HG03108 (cell line): ENCODE results near the gene CELF4.

Source experiments
- ATAC-seq: cut with Tn5 transposase; IDR thresholded peaks from one replicate; pipeline ENCODE4 v1.9.1; 2021; ENCODE audit warnings: moderate library complexity; ENCODE audit not compliant: unreplicated experiment

Gene CELF4

DNA sequence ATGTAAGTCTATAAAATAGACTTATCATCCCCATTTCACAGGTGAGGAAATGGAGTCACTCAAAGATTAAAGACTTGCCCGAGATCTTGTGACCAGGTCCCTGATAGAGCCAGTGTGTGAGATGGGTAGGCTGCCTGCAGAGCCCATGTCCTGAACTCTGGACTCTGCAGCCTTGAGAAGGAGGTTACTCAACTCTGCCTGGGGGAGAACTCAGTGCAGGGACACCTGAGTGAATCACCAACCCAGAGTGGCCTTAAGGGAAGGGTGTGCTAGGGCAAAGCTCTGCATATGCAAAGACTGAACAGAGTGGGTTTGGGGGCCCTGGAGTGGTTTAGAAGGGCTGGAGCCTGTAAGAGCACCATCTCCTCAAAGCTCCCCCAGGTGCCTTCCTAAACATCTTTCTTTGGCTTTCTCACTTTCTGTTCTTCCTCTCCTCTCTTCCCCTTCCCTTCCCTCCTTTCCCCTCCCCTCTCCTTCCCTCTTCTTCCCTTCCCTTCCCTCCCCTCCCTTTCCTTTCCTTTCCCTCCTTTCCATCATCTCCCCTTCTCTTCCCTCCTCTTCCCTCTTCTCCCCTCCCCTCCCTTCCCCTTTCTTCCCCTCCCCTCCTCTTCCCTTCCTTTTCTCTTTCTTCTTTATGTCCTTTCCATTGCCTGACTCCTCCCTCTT is 67.6 kb downstream of the CELF4 start:
- no peak for ATAC-seq

DNA sequence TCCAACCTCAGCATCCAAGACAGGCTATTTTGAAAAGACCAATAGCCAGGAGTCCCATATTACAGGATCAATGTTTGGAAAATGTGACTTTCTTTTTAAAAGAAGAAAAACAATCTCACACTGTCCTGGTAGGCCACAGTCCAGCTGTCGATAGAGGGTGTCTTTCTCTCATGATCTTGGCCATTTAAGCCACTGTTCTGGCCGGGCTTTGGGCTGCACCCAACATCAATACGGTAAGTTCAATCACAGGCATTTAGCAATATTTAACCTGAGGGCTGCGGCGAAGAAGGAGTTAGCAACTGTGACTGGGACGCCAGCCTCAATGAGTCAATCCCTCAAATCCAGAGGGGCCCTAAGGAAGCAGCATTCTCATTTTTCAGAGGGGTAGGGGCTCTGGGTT is 69.0 kb downstream of the CELF4 start:
- no peak for ATAC-seq

DNA sequence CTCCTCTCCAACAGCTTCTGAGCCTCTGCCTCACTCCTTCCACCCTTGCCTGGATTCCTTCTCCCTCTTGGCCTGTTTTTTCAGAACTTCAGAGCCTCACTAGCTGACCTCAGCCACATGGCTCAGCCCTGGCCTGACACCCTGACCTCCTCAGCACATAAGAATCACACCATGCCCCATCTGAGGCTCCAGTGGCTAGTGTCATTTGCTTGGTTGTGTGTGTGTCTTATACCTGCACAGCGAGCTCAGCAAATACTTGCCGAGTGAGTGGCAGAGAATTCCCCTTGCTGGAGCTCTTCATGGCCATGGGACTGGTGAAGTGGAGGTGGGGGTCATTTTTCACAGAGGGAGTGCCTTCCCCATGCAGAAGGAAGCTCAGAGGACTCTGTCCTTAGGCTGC is 70.2 kb downstream of the CELF4 start:
- ATAC-seq: no peak

DNA sequence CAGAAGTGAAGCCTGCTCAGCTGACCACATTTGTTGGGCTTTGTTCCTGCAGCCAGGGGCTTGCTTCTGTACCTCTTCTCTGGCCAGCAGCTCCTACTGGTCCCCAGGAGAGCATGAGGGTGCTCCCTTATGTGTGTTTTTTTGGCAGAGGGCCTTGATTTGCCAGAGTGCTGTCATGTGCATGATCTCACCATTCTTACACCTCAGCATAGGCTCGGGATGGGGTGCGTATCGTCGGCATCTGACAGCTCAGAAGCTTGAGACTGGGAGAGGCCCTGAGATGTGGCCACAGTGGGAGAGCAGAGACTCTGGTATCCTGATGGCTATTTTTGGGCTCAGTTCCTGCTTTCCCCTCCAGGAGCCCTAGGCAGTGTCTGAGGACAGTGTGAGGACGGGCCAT is 71.2 kb downstream of the CELF4 start:
- ATAC-seq: no peak

DNA sequence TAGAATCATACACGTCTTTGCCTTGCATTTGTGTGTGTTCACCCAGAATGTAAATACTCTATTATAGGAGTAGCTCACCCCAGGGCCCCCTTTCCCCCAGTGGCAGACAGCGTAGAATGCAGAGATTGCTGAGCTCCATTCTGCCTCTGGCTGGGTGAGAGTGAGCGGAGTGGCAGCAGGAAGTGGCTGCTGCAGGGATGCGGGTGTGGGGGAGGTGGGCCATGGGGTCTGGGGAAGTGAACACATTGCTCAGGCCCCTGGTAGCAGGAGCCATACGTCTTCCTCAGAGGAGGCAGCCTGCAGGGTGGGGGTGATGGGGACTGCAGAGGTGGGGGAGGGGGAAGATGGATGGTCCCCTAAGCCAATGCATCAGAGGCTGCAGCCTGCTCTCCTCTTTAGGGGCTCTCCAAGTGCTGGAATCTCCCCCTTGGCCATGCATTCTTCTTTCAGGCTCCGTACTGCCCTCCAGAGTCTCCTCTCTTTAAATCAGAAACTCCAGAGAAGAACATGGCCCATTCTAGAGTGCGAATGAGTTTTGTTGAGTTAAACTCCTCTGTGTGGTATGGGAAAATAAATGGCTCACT is 72.2 kb downstream of the CELF4 start:
- no peak for ATAC-seq

DNA sequence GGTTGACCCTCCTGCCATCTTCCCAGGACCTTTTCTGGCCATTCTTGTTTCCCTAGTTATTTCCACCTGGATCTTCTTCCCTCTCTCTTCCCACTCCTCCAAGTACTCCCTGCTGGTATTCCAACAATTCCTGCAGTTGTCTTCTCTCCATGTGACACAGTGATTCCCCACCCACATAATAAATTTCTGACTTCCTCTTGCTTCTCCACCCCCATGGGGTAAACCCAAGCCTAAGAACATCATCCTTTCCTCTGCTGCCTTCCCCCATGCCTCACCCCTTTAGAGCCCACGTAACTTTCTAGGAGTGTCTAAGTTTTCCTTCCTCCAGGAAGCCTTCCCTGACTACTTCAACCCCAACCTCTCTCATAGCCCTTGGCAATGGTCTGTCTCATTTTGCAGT is 72.6 kb downstream of the CELF4 start:
- no peak for ATAC-seq

DNA sequence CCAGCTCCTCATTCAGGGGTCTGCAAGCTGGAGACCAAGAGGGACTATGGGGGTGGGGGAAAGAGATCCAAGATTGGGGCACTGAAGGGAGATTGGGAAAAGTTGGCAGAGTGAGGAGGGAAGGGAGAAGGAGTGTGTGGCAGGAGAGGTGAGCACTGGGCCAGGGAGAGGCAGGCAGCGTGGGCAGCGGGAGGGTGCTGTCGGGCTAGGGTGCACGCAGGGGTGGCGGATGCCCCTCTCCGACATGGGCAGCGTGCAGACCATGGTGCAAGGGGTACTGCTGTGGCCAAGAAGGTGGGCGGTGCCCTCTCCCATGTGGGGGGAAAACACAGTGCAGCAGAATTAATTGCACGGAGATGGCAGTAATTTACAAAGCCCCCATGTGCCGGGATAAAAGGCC is 74.1 kb downstream of the CELF4 start:
- ATAC-seq: no peak

DNA sequence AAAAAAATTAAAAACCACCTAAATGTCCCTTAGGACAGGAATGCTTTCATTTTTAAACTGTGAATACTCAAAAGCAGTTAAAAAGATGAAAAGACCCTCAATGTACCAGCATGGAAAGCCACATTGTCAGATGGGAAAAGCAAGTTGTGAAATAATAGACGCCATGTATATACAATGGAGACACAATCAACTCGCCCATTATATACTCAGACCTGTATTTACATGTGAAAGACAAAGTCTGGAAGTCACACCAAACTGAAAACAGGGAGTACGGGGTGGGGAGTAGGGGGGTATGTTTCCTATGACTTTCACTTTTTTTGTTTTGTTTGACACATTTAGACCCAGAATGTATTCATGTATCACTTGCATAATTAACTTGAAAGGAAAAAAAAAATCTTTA is 75.6 kb downstream of the CELF4 start:
- no peak for ATAC-seq

DNA sequence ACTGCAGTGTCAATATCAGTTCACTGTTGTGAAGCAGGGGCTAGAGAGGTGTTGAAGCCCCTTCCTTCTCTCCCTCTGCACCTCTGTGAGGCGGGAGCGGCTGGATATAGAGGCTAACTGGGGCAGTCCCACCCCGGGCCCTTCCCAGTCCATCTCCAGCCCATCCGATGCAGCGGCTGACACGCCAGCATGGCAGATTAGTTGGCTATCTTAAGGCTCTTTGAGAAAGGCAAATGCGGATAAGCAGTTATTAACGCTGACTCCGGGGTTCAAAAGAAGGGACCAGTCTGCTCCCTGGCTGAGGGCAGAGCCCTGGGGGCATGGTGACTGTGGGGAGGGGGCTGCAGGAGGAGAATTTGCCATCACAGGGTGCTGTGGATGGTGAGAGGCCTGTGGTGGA is 76.6 kb downstream of the CELF4 start:
- no peak for ATAC-seq

DNA sequence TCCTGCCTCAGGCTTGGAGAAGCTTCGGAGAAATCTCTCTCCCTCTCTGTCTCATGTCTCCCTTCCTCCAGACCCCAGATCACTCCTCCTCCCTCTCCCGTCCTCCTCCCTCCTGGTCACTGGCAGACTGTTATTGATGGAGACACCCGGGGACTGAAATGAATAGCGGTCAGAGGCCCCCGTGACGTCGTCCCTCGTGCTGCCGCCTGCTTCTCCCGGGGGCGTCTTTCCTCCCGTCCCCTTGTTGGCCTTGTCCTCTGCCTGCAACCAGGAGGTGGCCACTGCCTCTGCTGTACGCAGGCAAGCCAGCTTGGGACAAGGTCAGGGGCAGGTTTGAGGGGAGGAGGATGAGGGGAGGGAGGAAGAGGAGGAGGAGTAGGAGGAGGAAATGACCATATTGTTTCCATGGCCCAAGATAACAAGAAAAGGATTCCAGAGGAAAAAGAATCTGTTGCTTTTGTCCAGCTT is 78.2 kb downstream of the CELF4 start:
- no peak for ATAC-seq

DNA sequence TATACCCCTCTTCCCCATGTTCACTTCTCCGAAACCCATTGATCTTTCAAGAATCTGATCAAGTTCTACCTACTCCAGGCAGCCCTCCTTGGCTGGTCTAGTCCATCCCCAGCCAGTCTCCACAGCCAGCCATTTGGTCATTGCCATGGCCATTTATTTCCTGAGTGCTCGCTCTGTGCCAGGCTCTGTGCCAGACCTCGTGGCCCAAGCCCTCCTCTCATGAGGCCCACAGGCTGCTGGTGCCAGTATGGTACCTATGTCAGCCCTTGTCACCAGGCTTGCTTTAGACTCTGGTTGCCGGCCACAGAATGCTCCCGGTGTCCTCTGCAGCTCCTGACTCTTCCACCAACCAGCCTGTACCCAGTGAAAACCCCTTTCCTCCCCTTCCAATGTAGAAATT is 78.8 kb downstream of the CELF4 start:
- ATAC-seq: no peak

DNA sequence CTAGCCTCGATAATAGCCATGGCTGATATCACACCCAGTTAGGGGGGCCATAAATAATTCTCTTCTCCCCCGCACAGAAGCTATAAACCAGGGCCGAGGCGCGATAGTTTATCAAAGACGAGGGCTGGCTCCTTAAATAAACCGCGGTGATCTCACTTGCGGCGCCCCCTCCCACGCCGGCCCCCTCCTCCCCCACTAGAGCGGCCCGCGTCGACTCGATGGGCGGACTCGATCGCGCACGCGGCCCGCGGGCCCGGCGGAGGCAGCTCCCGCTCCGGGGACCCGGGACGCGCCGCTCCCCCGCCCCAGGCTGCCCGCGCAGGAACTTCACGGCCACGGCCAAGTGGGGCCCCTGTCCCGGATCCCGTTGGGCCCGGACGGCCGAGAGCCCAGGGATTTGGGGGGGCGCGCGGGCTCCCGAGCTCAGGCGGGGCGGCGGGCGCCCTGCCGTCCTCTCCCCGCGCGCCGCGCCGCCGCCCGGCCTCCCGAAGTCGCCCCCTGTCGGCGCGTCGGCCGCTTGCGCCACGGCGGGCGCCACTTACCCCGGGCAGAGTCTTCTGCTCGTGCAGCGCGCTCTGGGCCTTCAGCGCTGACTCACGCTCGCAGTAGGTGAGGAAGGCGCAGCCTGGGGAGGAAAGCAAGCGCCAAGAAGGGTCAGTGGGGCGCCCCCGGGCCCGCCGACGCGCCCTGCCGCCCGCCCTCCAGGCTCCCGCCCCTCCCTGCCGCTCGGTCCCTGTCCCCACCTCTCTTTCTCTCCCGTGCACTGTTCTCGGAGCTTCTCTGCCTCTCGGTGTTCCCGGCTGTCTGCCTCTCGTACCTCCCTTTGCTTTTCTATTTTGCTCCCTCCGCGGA is 80.4 kb downstream of the CELF4 start:
- ATAC-seq: no peak

DNA sequence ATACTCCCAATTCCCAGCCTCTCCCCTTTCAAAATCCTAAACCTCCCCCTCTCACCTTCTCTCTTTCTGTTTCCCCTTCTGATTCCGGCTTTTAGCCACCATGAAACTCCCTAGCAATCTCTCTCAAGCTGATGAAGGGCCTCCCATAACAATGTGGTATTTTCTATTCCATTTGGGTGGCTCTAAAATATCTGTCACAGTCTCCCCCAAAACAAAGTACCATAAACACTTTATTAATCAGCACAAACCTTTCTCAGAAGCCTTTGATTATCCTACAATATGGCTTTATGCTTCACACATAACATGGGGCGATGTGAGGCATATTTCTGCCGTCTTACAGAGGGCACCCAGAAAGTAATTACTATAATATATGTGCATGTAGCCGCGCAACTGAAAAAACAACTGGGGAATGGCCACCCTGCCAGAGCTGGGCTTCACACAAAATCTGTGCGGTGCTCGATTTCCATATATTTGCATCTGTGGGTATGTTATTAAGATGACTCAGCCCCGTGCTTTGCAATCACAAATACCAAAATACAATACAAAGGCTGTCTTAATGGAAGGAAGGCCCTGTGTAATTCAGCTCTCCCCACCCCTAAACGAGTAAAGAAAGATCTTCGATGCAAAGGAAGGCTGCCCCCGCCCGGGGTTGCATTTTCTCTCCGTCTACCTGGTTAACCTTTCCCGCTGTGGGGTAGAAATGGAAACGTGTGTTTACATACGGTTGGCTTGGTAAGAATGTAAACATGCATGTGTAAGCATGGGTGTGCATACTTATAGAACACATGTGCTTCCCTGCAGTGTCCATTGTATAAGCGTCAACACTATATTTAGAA is 81.4 kb downstream of the CELF4 start:
- ATAC-seq: no peak

DNA sequence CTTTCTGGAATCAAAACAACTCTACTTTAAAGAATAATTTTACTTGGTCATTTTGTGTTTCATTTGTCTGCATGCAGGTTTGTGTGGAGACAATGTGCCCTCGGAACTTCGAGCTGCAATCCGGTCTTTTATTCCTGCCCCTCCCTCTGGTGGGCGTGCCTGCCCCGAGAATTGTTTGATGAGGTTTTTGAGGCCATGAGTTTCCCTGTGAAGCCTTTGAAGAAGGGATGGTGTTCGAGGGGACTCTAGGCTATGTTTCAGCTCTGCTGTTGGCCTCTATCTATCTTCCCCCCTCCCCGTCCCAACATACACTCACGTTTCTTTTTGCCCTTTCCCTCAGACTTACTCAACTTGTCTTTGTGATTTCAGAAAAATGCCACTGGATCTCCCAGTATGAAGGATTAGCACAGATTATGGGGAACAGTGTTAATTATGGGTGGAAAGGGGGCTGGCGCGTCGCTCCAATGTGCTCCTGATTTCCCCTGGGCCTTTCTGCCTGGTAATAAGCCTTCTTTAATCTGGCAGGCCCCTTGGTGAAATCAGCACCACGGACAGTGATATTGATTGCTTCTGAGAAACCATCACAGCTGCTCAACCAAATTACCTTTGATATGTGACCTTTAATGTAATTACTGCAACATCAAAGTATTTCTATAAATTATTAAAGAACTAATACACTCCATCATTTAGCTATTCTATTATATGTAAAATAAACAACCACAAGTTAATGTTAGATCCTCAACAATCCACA is 82.2 kb downstream of the CELF4 start:
- ATAC-seq: no peak

DNA sequence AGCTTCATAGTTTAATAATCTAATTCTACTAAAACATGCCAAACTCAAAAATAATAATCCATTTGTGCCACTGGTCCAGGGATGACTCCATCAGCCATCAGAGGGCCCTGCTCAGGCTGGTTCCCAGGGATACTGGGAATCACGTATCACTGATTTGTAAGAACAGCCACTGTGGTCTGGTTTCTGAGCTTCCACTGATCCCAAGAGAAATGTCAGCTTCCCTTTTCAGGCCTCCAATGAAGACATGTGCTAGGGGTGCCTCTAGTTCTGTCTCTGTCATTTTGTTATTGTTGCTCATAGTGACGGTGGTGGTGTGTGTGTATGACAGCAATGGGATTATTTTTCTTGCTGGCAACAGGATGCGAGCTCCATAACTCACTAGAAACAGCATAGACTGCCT is 83.2 kb downstream of the CELF4 start:
- ATAC-seq: no peak

DNA sequence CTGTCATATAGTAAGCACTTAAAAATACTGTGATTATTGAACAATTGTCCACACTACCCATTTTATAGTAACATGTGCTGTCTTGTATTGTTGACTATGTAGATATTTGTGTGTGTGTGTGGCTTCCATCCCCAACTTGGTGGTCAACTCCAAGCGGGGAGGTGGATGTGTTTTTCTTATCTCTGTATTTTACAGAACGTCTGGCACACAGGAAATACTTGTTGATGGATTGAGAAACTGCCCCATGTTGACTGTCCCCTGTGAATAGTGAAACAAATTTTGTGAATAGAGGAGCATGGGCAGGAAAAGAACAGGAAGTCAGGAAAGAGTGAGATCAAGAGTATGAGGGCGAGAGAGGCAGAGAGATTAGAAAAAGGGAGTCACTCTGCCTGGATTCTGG is 83.6 kb downstream of the CELF4 start:
- ATAC-seq: no peak

DNA sequence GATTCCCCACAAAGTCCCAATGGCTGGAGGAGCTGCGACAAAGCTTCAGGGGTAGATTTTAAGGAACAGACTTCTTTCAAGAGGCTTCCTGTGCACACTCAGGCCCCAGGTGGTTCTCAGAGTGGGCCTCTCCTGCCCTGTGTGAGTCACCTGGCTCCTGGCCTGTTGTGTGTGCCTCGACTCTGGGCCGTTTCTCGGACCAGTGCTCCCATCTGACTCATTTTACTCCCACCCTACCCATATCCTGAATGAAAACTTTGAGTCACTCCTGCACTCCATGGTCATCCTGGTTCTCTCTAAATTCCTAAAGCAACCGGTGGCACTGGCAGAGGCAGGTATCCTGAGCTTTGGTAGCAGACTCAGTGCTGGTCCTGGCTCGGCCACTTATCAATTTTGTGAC is 84.1 kb downstream of the CELF4 start:
- ATAC-seq: no peak

DNA sequence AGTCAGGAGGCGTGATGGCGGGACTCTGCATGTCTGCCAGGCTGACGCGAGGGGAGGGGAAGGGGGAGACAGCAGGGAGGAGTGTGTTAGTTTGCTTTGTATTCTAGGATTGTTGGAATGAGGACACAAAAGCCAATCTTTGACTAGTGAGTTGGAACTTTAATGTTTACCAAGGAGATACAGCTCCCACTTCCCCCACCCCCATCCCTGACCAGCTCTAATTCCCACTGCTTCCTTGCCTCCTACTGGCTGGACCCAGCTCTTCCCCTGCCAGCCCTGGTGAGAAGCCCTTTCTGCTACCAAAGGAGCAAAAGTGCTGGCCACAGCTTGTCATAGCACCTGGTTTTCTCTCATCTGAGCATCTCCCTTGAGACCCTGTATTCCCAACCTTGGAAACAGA is 84.5 kb downstream of the CELF4 start:
- ATAC-seq: no peak

DNA sequence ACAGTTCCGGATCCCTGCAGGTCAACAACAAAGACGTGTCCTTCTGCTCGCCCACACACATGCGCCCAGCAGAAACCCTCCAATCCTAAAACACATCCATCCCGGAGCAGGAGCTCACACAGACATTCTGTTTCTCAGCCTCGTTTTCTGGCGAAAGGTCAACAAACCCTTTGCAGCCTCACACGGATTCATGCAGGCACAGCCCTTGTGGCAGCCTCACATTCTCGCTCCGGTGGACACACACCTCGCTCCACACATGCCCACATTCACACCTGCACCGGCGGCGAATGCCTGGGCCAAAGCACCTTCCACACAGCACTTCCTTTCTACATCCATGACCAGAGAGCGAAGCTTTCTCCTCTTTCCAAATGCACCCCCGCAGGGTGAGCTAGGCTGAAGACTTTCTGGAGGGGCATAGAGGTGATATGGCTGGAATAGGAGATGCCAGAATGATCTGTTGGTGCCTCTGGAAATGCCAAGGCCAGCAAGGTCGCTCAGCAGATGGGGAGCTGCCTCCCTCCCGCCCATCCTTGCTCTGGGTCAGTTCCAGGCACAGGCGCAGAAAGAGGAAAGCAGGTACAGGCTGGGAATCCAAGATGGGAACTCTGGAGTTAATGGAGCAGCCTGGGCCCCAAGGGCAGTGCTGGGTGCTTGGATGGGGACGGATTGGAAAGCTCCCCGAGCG is 88.8 kb downstream of the CELF4 start:
- no peak for ATAC-seq

DNA sequence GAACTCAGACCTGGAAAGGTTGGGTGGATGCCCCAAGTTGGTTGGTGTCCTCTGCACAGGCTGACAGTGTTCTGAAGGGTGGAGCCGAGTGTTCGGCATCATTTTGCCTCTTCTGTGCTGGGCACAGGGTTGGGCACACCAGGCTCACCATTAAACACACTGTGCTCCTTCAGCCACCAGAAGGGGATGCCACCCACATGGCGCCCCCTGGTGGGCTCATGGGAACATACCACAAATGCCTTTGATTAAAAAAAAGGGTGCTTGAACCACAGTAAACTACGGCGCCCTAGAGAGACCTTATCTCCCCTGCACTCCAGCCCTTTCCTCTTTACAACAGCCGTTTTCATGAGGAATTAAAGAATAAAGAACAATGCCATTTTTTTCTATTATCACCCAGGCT is 89.4 kb downstream of the CELF4 start:
- ATAC-seq: no peak
